HG03521 (cell line): ENCODE results near the gene HTRA1.
A peak's percentile ranks its signal among the peaks of the same experiment; 100 is the strongest.

Source experiments
- ATAC-seq: cut with Tn5 transposase; IDR thresholded peaks from one replicate; pipeline ENCODE4 v1.9.1; 2021; ENCODE audit warnings: mild to moderate bottlenecking, moderate library complexity; ENCODE audit not compliant: unreplicated experiment

The HTRA1 gene

GRCh38 chr10:122514045-122514840 is 52.9 kb downstream of the HTRA1 start:
- ATAC-seq: no peak

GRCh38 chr10:122515022-122515424 is 53.7 kb downstream of the HTRA1 start:
- no peak for ATAC-seq

DNA sequence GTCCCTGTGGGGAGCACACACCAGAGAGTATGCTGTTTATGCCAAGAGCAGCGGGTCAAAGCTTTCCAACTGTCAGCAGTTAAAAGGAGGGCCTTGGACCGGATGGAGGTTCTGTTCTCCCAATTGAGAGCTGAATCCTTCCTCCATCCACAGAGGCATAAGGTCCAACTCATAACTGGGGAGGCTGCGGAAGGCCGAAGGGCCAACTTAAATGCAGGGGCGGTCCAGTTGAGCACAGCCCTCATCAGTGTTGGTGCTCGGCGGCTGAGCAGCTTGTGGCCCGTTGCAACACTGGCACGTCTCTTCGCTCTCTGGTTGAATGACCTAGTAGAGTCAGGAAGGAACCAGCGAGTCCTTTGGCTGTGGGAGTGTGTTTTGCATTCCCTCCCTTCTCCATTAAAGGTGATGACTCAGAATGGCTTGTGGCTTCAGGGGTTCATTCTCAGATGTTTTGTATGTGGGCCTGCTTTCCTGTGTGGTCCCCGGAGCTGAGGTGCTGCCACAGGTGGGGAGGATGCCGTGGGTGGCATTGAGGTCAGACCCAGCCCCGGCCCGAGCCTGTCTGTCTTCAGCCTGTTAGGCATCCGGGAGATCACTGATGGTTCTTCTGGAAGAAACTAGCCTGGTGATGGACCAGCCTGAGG is 54.4 kb downstream of the HTRA1 start:
- peak; percentile 71 for ATAC-seq

DNA sequence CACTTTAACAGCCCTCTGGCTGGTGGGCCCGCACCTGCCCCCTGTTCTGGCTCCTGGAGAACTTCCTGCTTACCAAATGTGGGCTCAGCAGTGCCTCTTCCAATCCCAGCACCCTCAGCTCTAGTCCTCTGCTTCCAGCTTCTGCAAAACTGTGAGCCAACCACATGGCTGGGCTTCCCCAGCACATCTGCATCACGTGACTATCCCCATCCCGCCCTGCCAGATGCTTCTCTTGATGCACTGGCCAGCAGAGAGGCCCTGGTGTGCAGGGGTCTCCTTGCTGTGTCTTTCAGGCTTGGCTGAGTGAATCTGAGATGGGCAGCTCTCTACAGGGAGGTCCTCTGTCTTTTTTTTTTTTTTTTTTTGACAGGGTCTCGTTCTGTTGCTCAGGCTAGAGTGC is 55.4 kb downstream of the HTRA1 start:
- ATAC-seq: no peak

GRCh38 chr10:122519144-122519543 is 57.8 kb downstream of the HTRA1 start:
- no peak for ATAC-seq

DNA sequence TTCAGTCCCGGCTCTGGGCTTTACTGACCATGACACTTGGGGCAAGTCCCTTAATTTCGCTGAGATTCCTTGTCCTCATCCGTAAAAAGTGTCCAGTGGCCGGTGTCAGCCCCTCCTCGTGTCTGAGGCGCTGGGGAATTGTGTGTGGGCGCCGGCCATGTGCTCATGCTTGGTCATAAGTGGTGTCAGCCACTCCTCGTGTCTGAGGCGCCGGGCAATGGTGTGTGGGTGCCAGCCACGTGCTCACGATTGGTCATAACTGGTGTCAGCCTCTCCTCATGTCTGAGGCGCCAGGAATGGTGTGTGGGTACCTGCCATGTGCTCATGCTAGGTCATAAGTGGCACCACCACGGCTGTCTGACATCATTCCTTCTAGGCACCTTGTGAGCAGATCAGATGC is 58.5 kb downstream of the HTRA1 start:
- no peak for ATAC-seq

DNA sequence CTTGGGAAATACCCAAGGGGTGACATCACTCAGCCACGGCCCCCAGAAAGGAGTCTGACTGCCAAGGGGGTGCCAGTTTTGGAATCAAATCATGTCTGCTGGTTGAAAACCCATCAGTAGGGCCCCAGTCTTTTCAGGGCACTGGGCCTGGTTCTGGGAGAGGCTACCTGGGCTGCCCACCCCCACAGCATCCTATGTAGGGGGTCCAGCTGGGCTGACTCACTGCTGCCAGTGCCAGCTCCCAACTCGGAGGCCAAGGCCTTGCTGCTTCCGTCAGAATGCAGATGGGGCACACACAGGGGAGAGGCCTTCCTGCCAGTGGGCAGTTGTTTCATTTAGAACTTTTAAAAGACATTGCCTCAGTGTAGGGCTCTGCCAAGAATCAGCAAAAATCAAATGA is 59.7 kb downstream of the HTRA1 start:
- no peak for ATAC-seq

DNA sequence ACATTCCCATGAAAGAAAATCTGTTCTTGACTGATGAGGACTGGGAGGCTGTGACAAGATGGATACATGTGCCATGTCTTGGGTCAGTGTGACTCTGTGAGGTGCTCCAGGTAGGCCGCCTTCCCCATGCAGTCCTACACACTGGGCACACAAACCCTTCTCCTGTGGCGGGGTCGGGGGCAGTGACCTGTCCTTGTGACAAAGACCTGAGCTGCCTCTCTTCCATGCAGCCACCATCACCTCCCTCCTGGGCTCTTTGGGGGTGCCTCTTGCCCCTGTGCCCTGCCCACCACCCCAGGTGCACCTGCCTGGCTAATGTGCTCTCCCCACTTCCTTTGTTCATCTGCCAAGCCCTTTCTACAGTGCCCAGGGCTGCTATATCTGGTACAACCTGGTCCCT is 63.5 kb downstream of the HTRA1 start:
- ATAC-seq: no peak

GRCh38 chr10:122525788-122526187 is 64.4 kb downstream of the HTRA1 start:
- no peak for ATAC-seq

- no peak for ATAC-seq
Observed at GRCh38 chr10:122526892-122527291, 65.5 kb downstream of the HTRA1 start.

DNA sequence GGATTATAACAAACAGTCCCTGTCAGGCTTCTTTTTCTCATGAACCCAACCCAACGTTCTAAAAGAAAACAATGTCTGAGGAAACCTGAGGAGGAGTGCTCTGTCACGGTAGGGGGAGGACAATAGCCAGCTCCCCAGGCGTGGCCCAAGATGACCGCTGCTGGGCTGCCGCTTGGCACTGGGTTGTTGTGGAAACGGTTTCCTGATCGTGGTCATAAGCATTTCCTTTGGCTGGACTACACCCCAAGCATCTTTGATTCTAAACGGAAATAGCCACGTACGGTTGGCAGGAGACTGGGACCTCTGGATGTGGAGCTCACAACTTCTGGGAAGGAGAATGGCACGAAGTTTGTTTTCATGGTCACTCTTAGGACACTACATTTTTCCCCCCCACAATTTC is 68.8 kb downstream of the HTRA1 start:
- no peak for ATAC-seq

DNA sequence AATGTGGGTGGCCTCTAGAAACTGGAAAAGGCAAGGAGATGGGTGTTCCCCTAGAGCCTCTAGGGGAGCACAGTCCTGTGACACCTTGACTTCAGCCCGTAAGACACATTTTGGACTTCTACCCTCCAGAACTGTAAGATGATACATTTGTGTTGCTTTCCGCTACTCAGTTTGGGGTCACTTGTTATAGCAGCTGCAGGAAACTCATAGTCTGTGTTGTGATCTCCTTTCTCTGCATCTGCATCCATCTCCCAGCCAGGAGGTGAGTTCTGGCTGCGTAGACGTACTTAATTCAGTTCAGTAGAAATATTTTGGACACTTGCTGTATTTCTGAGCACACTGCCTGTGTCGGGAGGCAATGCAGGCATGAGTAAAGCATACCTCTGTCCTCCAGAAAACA is 69.9 kb downstream of the HTRA1 start:
- ATAC-seq: no peak

GRCh38 chr10:122531939-122532338 is 70.6 kb downstream of the HTRA1 start:
- ATAC-seq: no peak

GRCh38 chr10:122532601-122533296 is 71.4 kb downstream of the HTRA1 start:
- ATAC-seq: no peak

- ATAC-seq: no peak
Observed at GRCh38 chr10:122537545-122537944, 76.2 kb downstream of the HTRA1 start.

DNA sequence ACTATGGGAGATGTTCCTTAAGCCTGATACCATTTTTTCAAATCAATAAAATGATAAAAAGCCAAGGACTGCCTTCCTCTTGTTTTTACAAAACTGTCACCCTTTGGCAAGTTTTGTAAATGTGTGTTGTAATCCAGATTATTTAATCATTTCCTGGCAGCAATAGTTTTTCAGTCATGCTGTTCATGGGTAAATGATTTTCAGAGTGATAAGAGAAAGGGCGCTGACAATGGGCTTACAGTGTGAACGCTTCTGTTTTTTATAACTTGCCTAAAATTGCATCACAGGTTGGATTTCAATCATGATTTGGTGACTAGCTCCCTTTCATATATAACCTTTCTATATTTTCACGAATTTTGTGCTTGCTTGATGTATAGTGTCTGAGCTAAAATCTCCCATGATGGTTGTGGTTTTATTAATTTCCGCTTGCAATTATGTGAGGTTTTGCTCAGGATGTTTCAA is 80.2 kb downstream of the HTRA1 start:
- ATAC-seq: no peak

- ATAC-seq: no peak
Observed at GRCh38 chr10:122543676-122544445, 82.5 kb downstream of the HTRA1 start.

DNA sequence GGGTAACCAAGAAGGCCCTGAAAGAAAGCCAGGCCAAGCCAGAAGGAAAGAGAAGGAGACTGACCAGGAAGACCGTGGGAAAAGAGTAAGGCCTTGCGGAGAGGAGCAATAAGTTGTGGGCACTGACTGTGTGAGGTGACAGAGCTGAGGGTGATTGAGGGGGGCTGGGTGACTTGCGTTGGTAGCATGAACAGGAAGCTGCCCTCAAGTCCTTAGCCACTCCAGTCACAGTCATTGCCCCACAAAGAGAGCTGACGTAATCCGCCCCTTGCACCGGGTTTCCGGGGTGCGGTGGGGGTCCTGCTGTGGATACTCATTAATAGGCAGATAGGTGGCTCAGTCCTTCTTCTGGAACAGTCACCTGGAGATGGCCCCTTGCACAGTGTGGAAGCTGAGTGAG is 83.1 kb downstream of the HTRA1 start:
- ATAC-seq: no peak

- ATAC-seq: no peak
Observed at GRCh38 chr10:122546242-122546641, 84.9 kb downstream of the HTRA1 start.

- no peak for ATAC-seq
Observed at GRCh38 chr10:122548407-122549085, 87.2 kb downstream of the HTRA1 start.

DNA sequence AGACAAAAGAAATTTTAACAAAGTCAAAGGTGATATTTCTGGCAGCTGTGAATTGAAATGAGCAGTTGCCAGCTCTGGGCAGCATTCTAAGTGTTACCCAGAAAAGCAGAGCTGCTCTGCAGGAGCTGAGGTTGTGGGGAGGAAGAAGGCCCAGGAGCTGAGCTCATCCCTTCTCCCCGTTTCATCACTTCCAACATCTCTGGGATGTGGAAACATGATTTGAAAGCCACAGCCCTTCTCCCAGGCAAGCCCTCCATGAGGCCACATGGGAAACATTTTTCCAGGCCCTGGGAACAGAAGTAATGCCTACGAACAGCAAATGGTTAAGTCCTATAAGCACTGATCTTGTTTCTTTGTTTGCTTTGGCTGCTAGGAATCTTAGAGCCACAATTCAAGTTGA is 88.3 kb downstream of the HTRA1 start:
- no peak for ATAC-seq
